PFSK-1 (cell line): Measurements from ENCODE around the gene CCDC7.

Source experiments
- FOXP2 ChIP-seq: optimal IDR thresholded peaks from 2 replicates; pipeline ENCODE3; 2011; ENCODE audit warnings: borderline replicate concordance, control low read depth, inconsistent platforms; ENCODE audit not compliant: insufficient read depth; ENCODE audit errors: extremely low read length, extremely low read depth
- POLR2AphosphoS5 ChIP-seq: IDR thresholded peaks from 2 replicates; pipeline ENCODE4 v1.6.1; 2012; ENCODE audit warnings: low read depth, mild to moderate bottlenecking, control low read depth, low read length, moderate library complexity
- REST ChIP-seq, 2 experiments: IDR thresholded peaks; 2 replicates each; pipeline versions ENCODE4 v1.6.1 to v1.8.0; 2011 to 2012; ENCODE audit warnings: low read depth in 2 of 2, low read length in 2 of 2, control low read depth in 1 of 2, inconsistent platforms in 1 of 2, mild to moderate bottlenecking in 1 of 2, moderate library complexity in 1 of 2; ENCODE audit not compliant: insufficient read depth in 1 of 2
- SIN3A ChIP-seq: IDR thresholded peaks from 2 replicates; pipeline ENCODE4 v1.6.1; 2012; ENCODE audit warnings: mild to moderate bottlenecking, low read length, moderate library complexity, borderline replicate concordance; ENCODE audit not compliant: insufficient read depth
- TAF1 ChIP-seq: IDR thresholded peaks from 2 replicates; pipeline ENCODE4 v1.6.1; 2012; ENCODE audit warnings: low read length, control low read depth, borderline replicate concordance; ENCODE audit not compliant: insufficient read depth

CCDC7 gene

GRCh38 chr10:32923849-32924248 lies 477.9 kb downstream of the CCDC7 start:
- no peak for TF ChIP-seq SIN3A
- TF ChIP-seq REST (IDR thresholded peaks at IDR 0.05; ENCODE audit: insufficient read depth in 1 of 2, low read depth in 2 of 2, low read length in 2 of 2), result no peak
- TF ChIP-seq TAF1, result no peak
- no peak for TF ChIP-seq FOXP2
- no peak for TF ChIP-seq POLR2AphosphoS5
